Measurements from ENCODE around the gene BCL2A1.

- TF ChIP-seq CTCF (IDR thresholded peaks at IDR 0.05; ENCODE audit: low read depth, low read length, missing input control) (no peak), TAF1 (conservative IDR thresholded peaks at IDR 0.05) (no peak), MAX (IDR thresholded peaks at IDR 0.05) (no peak), JUND (IDR thresholded peaks at IDR 0.05) (no peak), ATF3 (IDR thresholded peaks at IDR 0.05) (no peak), ZBTB33 (IDR thresholded peaks at IDR 0.05) (no peak), GABPA (IDR thresholded peaks at IDR 0.05 in 1 of 2, conservative IDR thresholded peaks at IDR 0.05 in 1 of 2) (no peak), SP1 (IDR thresholded peaks at IDR 0.05) (no peak), REST (IDR thresholded peaks at IDR 0.05) (no peak), HNF4G (IDR thresholded peaks at IDR 0.05) (no peak), RAD21 (IDR thresholded peaks at IDR 0.05) (no peak)
Observed at GRCh38 chr15:80020731-80021130, 49.7 kb upstream of the BCL2A1 start.

Measured in liver (tissue), 3 donors.